PC-9 (cell line): ENCODE data around the gene GPC1. TPM values are rescaled to one million over a fixed set of nuclear protein-coding genes. Genes with fewer than 3 reads are reported as not detected.

Experiments
- BruUV-seq: library from RNA; stranded (reverse); fragments of 400-500 nt; replicated peaks from 2 replicates; lab custom pipeline; 2021; lab: Mats Ljungman, UMichigan
- CTCF ChIA-PET: fragments of 300-600 bp; sonication (Branson Sonifier 250); formaldehyde crosslinking; loops from one replicate; lab custom pipeline; 2022; ENCODE audit warnings: antibody characterized with exemption; lab: Charles Lee
- POLR2A ChIA-PET: fragments of 300-600 bp; sonication (Branson Sonifier 250); formaldehyde crosslinking; loops from one replicate; lab custom pipeline; 2022; ENCODE audit warnings: antibody characterized with exemption; ENCODE audit not compliant: unreplicated experiment; lab: Charles Lee
- DNase-seq, 2 experiments: peaks; one replicate each; pipeline versions ENCODE4 v3.0.0 to v3.0.0-alpha.2; 2015 to 2022; ENCODE audit warnings: mixed read lengths in 1 of 2
- H2AFZ ChIP-seq: fragments of 200-600 bp; sonication (generic); 2 replicates; pipeline ENCODE4 v1.8.1; 2017; ENCODE audit warnings: antibody characterized with exemption
- H3F3A ChIP-seq: fragments of 200-600 bp; sonication (generic); 2 replicates; pipeline ENCODE4 v1.8.1; 2017; ENCODE audit warnings: antibody characterized with exemption, mild to moderate bottlenecking, low read depth; ENCODE audit not compliant: insufficient read depth
- H3K27ac ChIP-seq: fragments of 200-600 bp; sonication (generic); 2 replicates; pipeline ENCODE4 v1.6.1; 2016; ENCODE audit warnings: mixed run types
- H3K27me3 ChIP-seq: fragments of 200-600 bp; sonication (generic); 2 replicates; pipeline ENCODE4 v1.6.1; 2016; ENCODE audit warnings: low read depth, mixed run types; ENCODE audit not compliant: insufficient read depth
- H3K36me3 ChIP-seq: fragments of 200-600 bp; sonication (generic); 2 replicates; pipeline ENCODE4 v1.6.1; 2016; ENCODE audit warnings: low read depth, mixed run types
- H3K4me1 ChIP-seq: fragments of 200-600 bp; sonication (generic); replicated peaks from 2 replicates; pipeline ENCODE4 v1.6.1; 2016; ENCODE audit warnings: mixed run types; ENCODE audit not compliant: insufficient read depth
- H3K4me2 ChIP-seq: fragments of 200-600 bp; sonication (generic); 2 replicates; pipeline ENCODE4 v1.6.1; 2017; ENCODE audit warnings: mixed run types
- H3K4me3 ChIP-seq: fragments of 200-600 bp; sonication (generic); 2 replicates; pipeline ENCODE4 v1.6.1; 2016; ENCODE audit warnings: mixed run types
- H3K79me2 ChIP-seq: fragments of 200-600 bp; sonication (generic); 2 replicates; pipeline ENCODE4 v1.6.1; 2017; ENCODE audit warnings: low read depth, mixed run types
- H3K9me2 ChIP-seq: fragments of 200-600 bp; sonication (generic); 2 replicates; pipeline ENCODE4 v1.8.1; 2017; ENCODE audit warnings: mild to moderate bottlenecking; ENCODE audit not compliant: insufficient read depth
- H3K9me3 ChIP-seq: fragments of 200-600 bp; sonication (generic); 2 replicates; pipeline ENCODE4 v1.8.1; 2016; ENCODE audit warnings: low read depth; ENCODE audit not compliant: insufficient read depth
- H4K20me1 ChIP-seq: fragments of 200-600 bp; sonication (generic); 2 replicates; pipeline ENCODE4 v1.8.1; 2017; ENCODE audit not compliant: insufficient read depth
- EZH2 ChIP-seq: fragments of 200-600 bp; sonication (generic); IDR thresholded peaks from 2 replicates; pipeline ENCODE4 v1.8.0; 2017; ENCODE audit warnings: antibody characterized with exemption, low read depth
- intact Hi-C: fragments of 100-400 bp; cut with micrococcal nuclease; formaldehyde crosslinking; loops from one replicate; pipeline ENCODE4 v1.10.0; 2022; ENCODE audit not compliant: unreplicated experiment
- total RNA-seq: library from RNA; stranded (reverse); gene quantifications from 2 replicates; pipeline ENCODE4 v1.2.3, GENCODE V29; 2021
- TF ChIP-seq, protein P1 (sequence below): fragments of 200-600 bp; sonication (generic); conservative IDR thresholded peaks from 2 replicates; pipeline ENCODE4 v1.6.1; 2017; ENCODE audit warnings: mixed run types, antibody characterized with exemption, mild to moderate bottlenecking, moderate library complexity

The GPC1 gene
- total RNA-seq, 1 experiment from 2014 or later = 302 TPM

DNA sequence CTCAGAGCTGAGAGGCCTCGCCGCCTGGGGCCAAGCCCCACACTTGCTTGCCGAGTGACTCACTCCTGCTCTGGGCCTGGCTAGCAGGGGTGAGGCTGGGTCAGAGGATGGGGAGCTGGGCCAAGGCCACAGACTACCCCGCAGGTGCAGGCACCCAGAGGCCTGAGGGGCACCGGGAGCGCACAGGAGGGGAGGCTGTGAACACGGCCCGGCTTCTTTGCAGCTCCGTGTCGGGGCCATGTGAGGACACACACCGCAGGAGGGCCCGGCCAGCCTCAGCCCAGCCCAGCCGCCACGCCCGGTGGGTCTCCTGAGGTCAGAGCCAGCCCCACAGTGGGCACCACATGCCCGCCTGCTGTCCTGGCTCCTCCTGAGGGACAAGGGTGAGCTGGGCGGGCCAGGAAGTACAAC is 8.4 kb downstream of the GPC1 start:
- Histone ChIP-seq H3K4me3 (no peak overlapping the region), H3K27ac (no peak overlapping the region), H3K36me3 (no peaks in the 10 kb centered on the region), H2AFZ (no peak overlapping the region), H3K4me2 (no peak overlapping the region), H3K27me3 (no peaks in the 10 kb centered on the region), H4K20me1 (peaks cover 19% of the 10 kb centered on the region), H3K79me2 (peaks cover 13% of the 10 kb centered on the region), H3K4me1 (0 out of 2 replicates have a peak, but pooled peaks cover 5% of the 10 kb centered on the region), H3F3A (peaks cover 4% of the 10 kb centered on the region; the same call in 1 of the 2 replicates), H3K9me2 (no peaks in the 10 kb centered on the region), H3K9me3 (no peaks in the 10 kb centered on the region)
- intact Hi-C loops = no loop called here
- POLR2A ChIA-PET = interaction anchor here (0.8 kb wide), 1 partner anchor 74 kb away, joined by 4 read pairs; no protein-coding TSS in a partner anchor
- TF ChIP-seq, protein P1, sequence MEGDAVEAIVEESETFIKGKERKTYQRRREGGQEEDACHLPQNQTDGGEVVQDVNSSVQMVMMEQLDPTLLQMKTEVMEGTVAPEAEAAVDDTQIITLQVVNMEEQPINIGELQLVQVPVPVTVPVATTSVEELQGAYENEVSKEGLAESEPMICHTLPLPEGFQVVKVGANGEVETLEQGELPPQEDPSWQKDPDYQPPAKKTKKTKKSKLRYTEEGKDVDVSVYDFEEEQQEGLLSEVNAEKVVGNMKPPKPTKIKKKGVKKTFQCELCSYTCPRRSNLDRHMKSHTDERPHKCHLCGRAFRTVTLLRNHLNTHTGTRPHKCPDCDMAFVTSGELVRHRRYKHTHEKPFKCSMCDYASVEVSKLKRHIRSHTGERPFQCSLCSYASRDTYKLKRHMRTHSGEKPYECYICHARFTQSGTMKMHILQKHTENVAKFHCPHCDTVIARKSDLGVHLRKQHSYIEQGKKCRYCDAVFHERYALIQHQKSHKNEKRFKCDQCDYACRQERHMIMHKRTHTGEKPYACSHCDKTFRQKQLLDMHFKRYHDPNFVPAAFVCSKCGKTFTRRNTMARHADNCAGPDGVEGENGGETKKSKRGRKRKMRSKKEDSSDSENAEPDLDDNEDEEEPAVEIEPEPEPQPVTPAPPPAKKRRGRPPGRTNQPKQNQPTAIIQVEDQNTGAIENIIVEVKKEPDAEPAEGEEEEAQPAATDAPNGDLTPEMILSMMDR = no peak
- TF ChIP-seq EZH2 = no peak
- DNase-seq = no peak
- BruUV-seq = no TSS peak
- CTCF ChIA-PET = no interaction called here

DNA sequence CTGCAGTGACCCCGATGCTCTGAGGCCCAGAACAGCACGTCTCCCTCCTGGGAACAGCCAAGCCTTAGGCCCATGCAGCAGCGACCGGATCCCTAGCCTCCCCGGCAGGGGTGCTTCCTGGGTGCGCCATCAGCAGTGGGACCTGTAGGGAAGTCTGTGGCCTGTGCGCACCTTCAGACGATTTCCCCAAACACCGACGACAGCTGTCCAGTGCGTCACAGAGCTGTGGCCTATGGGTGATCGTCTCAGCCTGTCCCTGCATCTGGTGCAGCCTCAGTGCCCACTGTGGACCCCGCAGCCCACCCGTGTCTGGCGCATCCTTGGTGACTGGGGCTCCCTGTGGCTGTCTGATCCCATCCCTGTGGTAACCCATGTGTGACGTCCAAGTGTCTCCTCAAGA is 9.0 kb downstream of the GPC1 start:
- no peak overlapping the region for H3K4me2 ChIP-seq
- H3K9me3 ChIP-seq = no peaks in the 10 kb centered on the region
- H4K20me1 ChIP-seq = peaks cover 13% of the 10 kb centered on the region
- no peak overlapping the region for H3K27ac ChIP-seq
- ChIA-PET CTCF (no interaction called here), POLR2A (no interaction called here)
- BruUV-seq = no TSS peak
- peaks cover 8% of the 10 kb centered on the region; the same call in 1 of the 2 replicates for H3F3A ChIP-seq
- peaks cover 7% of the 10 kb centered on the region for H3K79me2 ChIP-seq
- H3K9me2 ChIP-seq = no peaks in the 10 kb centered on the region
- intact Hi-C loops = no loop called here
- TF ChIP-seq, protein P1 = no peak
- no peak for TF ChIP-seq EZH2
- no peaks in the 10 kb centered on the region for H3K27me3 ChIP-seq
- DNase-seq = no peak
- no peak overlapping the region for H3K4me3 ChIP-seq
- no peaks in the 10 kb centered on the region for H3K36me3 ChIP-seq
- no peak overlapping the region for H2AFZ ChIP-seq
- H3K4me1 ChIP-seq = 0 out of 2 replicates have a peak, but pooled peaks cover 5% of the 10 kb centered on the region

DNA sequence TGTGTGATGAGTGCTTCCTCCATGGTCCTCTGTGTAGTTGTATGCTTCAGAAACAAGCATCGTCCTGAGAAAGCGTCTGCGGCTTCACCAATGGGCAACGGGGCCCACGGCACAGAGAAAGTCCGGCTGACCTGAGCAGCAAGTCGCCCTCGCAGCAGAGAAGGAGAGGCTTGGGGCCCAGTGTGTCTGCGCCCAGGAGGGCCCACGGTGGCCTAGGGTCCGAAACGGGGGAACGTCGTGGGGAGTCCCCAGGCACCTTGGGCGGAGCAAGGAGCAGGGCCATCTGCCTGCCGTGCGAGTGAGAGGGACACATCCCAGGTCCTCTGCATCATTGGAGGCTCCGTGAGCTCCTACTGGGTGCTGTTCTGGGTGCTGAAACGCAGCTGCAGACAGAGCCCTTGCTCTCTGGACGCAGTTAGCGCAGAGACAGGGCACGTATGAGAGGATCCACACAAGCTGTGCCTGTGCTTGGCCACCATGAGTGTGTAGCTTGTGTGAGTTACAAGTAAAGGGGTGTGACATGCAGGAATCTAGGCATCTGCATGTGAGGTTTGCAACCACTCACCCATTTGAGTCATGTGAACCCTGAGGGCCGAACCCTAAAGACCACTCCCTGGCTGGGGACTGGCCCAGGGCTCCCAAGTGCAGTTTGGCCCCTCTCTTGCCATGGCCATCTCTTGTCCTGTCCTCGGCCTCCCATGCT is 10.6 kb downstream of the GPC1 start:
- POLR2A ChIA-PET = no interaction called here
- Histone ChIP-seq H2AFZ (no peak overlapping the region), H3K9me2 (no peaks in the 10 kb centered on the region), H3K4me1 (0 out of 2 replicates have a peak, but pooled peaks cover 5% of the 10 kb centered on the region), H3K4me3 (no peak overlapping the region), H3K36me3 (no peaks in the 10 kb centered on the region), H3K27me3 (no peaks in the 10 kb centered on the region), H3K9me3 (no peaks in the 10 kb centered on the region), H3F3A (peaks cover 20% of the 10 kb centered on the region; the same call in 1 of the 2 replicates), H3K79me2 (no peaks in the 10 kb centered on the region), H3K27ac (no peak overlapping the region), H4K20me1 (peaks cover 16% of the 10 kb centered on the region), H3K4me2 (no peak overlapping the region)
- no peak for DNase-seq
- CTCF ChIA-PET = no interaction called here
- intact Hi-C loops = no loop called here
- BruUV-seq = no TSS peak
- TF ChIP-seq, protein P1 = no peak
- no peak for TF ChIP-seq EZH2
